Kidney (tissue), 14 donors: Measurements from ENCODE around the gene RHBDD3. TPM values are rescaled to one million over a fixed set of nuclear protein-coding genes. Genes with fewer than 3 reads are reported as not detected.

ENCODE experiments used
- DNase-seq, 5 donors: peaks; one replicate each; pipeline ENCODE4 v3.0.0-alpha.2; 2013 to 2020
- FAIRE-seq: peaks from 2 replicates; lab custom pipeline; 2012; peaks lifted over from hg19 to GRCh38; lab: Jason Lieb, UNC
- H3K27ac ChIP-seq, 2 donors: one replicate each; pipeline ENCODE4 v1.7.0; 2013; ENCODE audit warnings: low read depth in 2 of 2, low read length in 2 of 2, inconsistent platforms in 1 of 2
- H3K27me3 ChIP-seq: one replicate; pipeline ENCODE4 v1.7.1; 2013; ENCODE audit warnings: low read length, inconsistent platforms; ENCODE audit not compliant: control insufficient read depth, insufficient read depth
- H3K36me3 ChIP-seq, 3 donors: one replicate each; pipeline versions ENCODE4 v1.7.0 to v1.7.1; 2013; ENCODE audit warnings: low read length in 3 of 3, control low read depth in 1 of 3, inconsistent platforms in 1 of 3; ENCODE audit not compliant: insufficient read depth in 3 of 3, control insufficient read depth in 2 of 3
- H3K4me1 ChIP-seq, 3 donors: one replicate each; pipeline versions ENCODE4 v1.7.0 to v1.7.1; 2013; ENCODE audit warnings: low read length in 3 of 3, inconsistent platforms in 1 of 3, low read depth in 1 of 3; ENCODE audit not compliant: control insufficient read depth in 2 of 3, insufficient read depth in 2 of 3
- H3K4me3 ChIP-seq, 3 donors: one replicate each; pipeline versions ENCODE4 v1.7.0 to v1.8.1; 2013; ENCODE audit warnings: low read length in 3 of 3, control low read depth in 1 of 3, inconsistent platforms in 1 of 3
- H3K9ac ChIP-seq, 3 donors: one replicate each; pipeline versions ENCODE4 v1.7.0 to v1.7.1; 2013; ENCODE audit warnings: low read length in 3 of 3, control low read depth in 1 of 3, inconsistent platforms in 1 of 3
- H3K9me3 ChIP-seq, 3 donors: one replicate each; pipeline versions ENCODE4 v1.7.0 to v1.7.1; 2013; ENCODE audit warnings: low read length in 3 of 3, control low read depth in 1 of 3, inconsistent platforms in 1 of 3; ENCODE audit not compliant: control insufficient read depth in 2 of 3, insufficient read depth in 1 of 3
- CTCF ChIP-seq: IDR thresholded peaks from 3 replicates; pipeline ENCODE4 v1.5.1; 2012; ENCODE audit warnings: mild to moderate bottlenecking, moderate library complexity, borderline replicate concordance; ENCODE audit not compliant: insufficient read depth; ENCODE audit errors: extremely low read depth
- intact Hi-C: fragments of 100-400 bp; cut with DNase I; formaldehyde crosslinking; loops from one replicate; pipeline ENCODE4 v1.11.1; 2022
- polyA plus RNA-seq: library from polyadenylated mRNA; stranded (reverse); fragments of 350-450 nt; fragmentation: Illumina TruSeq; extraction: RNeasy Lipid Tissue Mini Kit (QIAGEN cat#74804); gene quantifications from one replicate; pipeline ENCODE4 v1.2.3, GENCODE V29; 2014; ENCODE audit warnings: low read depth, low replicate concordance; ENCODE audit not compliant: insufficient read depth
- total RNA-seq: library from RNA; stranded (reverse); fragmentation: NEBNext Ultra II Directional; extraction: Animal tissue kit (Norgen Biotek cat#: 25700); gene quantifications from one replicate; pipeline ENCODE4 v1.2.1, GENCODE V29; 2021
- donor health status: control.
- donor health status: control.
- donor health status: control.
- donor health status: control.
- donor health status: control.
- donor health status: DM: yes; HTN: yes; CAD: no.
- donor health status: Normal renal cell carcinoma (clear cell type).

Gene RHBDD3
- total and polyA plus RNA-seq, 2 donors from 2014 or later = 19.2 to 26.3 TPM

GRCh38 chr22:29225422-29226090, 42.2 kb downstream of the RHBDD3 start:
- Histone ChIP-seq H3K9ac (no peak overlapping the region), H3K4me1 (peaks cover 0 to 5% (median 0%) of the 10 kb centered on the region in 3 donors), H3K27me3 (no peaks in the 10 kb centered on the region), H3K9me3 (no peaks in the 10 kb centered on the region), H3K27ac (peak overlapping the region; percentile 22 to 75), H3K36me3 (no peaks in the 10 kb centered on the region), H3K4me3 (no peak overlapping the region)
- intact Hi-C loops = no loop called here
- FAIRE-seq (no peak), DNase-seq (peak in 3 of 5 donors; percentile 35 to 95 (median 42))
- no peak for TF ChIP-seq CTCF

- no peak for TF ChIP-seq CTCF
- DNase-seq (peak in 2 of 5 donors; percentile 36 to 63), FAIRE-seq (no peak)
- H3K9me3 ChIP-seq = no peaks in the 10 kb centered on the region
- intact Hi-C loops = no loop called here
- H3K4me3 ChIP-seq = no peak overlapping the region
- peak overlapping the region; percentile 22 to 59 for H3K27ac ChIP-seq
- no peak overlapping the region for H3K9ac ChIP-seq
- peaks cover 0 to 5% (median 0%) of the 10 kb centered on the region in 3 donors for H3K4me1 ChIP-seq
- no peaks in the 10 kb centered on the region for H3K27me3 ChIP-seq
- no peaks in the 10 kb centered on the region for H3K36me3 ChIP-seq
Observed at GRCh38 chr22:29224859-29225410, 42.8 kb downstream of the RHBDD3 start.

- no peaks in the 10 kb centered on the region for H3K9me3 ChIP-seq
- TF ChIP-seq CTCF = no peak
- FAIRE-seq (no peak), DNase-seq (peak in 3 of 5 donors; percentile 4 to 85 (median 35))
- H3K27me3 ChIP-seq = no peaks in the 10 kb centered on the region
- no peaks in the 10 kb centered on the region for H3K36me3 ChIP-seq
- H3K4me3 ChIP-seq = no peak overlapping the region
- peaks cover 0 to 5% (median 0%) of the 10 kb centered on the region in 3 donors for H3K4me1 ChIP-seq
- intact Hi-C loops = no loop called here
- no peak overlapping the region for H3K27ac ChIP-seq
- H3K9ac ChIP-seq = no peak overlapping the region
Observed at GRCh38 chr22:29224121-29224858, 43.5 kb downstream of the RHBDD3 start.
